Stimulated activated naive CD8-positive, alpha-beta T cell treated with anti-CD3 and anti-CD28 coated beads, Interleukin-15, amount 100 ng/mL, for 72 hours (primary cell): ENCODE data around the gene MEI1.
"Not testable (repeated sequence)": the region's sequence is repeated elsewhere in the genome, so short reads cannot be mapped to it uniquely, and the experiment has no call there.

Experiments used
- ATAC-seq: fragments of 150-1000 bp; cut with Tn5 transposase; 2 replicates; pipeline ENCODE4 v1.10.0; 2021; ENCODE audit warnings: mild to moderate bottlenecking, moderate library complexity
- DNase-seq, 2 donors: peaks; one replicate each; pipeline ENCODE4 v3.0.0; 2021 to 2022
- H3K27ac Mint-ChIP-seq, 2 donors: one replicate each; pipeline ENCODE4 v1.8.0; 2022; ENCODE audit warnings: mild to moderate bottlenecking in 2 of 2, mixed read lengths in 2 of 2, moderate library complexity in 2 of 2
- H3K27me3 Mint-ChIP-seq: one replicate; pipeline ENCODE4 v1.8.0; 2022; ENCODE audit warnings: mixed read lengths
- H3K4me1 Mint-ChIP-seq: one replicate; pipeline ENCODE4 v1.8.0; 2022; ENCODE audit warnings: mild to moderate bottlenecking, mixed read lengths
- H3K4me3 Mint-ChIP-seq, 2 donors: one replicate each; pipeline ENCODE4 v1.8.0; 2022; ENCODE audit warnings: mild to moderate bottlenecking in 2 of 2, mixed read lengths in 2 of 2, moderate library complexity in 1 of 2
- H3K9me3 Mint-ChIP-seq, 2 donors: one replicate each; pipeline ENCODE4 v1.8.0; 2022; ENCODE audit warnings: mixed read lengths in 2 of 2

Gene MEI1

DNA sequence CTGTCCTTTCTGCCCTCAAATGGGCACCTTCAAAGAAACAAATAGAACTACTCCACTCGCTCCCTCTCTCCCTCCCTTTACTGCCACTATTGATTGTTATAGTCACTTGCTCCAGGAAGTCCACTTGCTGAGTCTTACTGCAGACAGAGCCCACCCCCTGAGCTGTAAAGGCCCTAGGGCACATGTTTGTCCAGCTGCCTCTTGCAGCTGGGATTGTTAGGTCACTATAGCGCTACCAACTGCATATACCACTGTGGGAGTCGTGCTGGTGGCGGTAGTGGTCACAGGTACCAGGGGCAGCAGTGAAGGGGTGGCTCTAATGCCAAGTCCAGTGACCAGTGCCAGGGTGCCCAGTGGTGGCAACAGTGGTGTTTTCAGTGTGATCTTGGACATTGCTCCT, 129.2 kb downstream of the MEI1 start:
- no peak for ATAC-seq
- peak overlapping the region in 1 of 2 donors; percentile 2 for H3K27ac Mint-ChIP-seq
- DNase-seq = no peak
- H3K27me3 Mint-ChIP-seq = no peaks in the 10 kb centered on the region
- no peak overlapping the region for H3K4me3 Mint-ChIP-seq
- H3K4me1 Mint-ChIP-seq = peaks cover 46% of the 10 kb centered on the region
- no peaks in the 10 kb centered on the region for H3K9me3 Mint-ChIP-seq

DNA sequence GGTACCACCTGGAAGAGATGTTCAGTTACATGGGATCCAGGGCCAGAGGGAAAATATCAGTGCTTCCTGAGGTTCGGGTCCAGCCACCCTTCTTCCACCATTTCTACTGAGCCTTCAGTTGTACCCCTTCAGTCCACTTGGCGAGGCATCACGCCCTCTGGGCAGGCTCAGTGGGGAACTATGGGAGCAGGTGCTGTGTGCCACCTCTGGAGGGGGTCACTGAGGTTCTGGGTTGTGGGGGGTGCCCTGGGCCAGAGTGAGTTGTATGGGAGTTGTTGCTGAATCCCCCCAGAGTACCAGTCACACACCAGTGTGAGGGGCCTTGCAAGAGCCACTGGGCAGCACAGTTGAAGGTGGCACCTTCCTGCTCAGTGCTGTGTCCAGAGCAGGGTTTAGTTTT, 130.9 kb downstream of the MEI1 start:
- ATAC-seq = no peak
- Mint-ChIP-seq H3K4me3 (no peak overlapping the region), H3K27me3 (no peaks in the 10 kb centered on the region), H3K27ac (no peak overlapping the region), H3K9me3 (no peaks in the 10 kb centered on the region), H3K4me1 (peaks cover 48% of the 10 kb centered on the region)
- DNase-seq = no peak

DNA sequence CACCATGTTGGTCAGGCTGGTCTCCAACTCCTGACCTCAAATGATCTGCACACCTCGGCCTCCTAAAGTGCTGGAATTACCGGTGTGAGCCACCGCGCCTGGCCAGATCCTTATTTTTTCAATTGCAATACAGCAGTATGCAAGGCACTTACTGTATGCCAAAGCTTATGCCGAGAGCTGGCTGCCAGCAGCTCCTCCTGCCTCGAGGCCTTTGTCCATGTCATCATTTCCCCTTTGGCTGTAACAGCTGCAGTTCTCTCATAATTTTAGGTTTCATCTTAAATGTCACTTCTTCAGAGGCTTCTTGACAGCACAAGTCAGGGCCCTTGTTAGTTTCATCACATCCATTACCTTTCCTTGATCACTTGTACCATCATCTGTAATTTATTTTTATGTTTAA, 132.1 kb downstream of the MEI1 start:
- H3K4me3 Mint-ChIP-seq = peak overlapping the region; percentile 16 to 88
- H3K9me3 Mint-ChIP-seq = no peaks in the 10 kb centered on the region
- no peak for ATAC-seq
- H3K4me1 Mint-ChIP-seq = peaks cover 56% of the 10 kb centered on the region
- no peak for DNase-seq
- no peak overlapping the region for H3K27ac Mint-ChIP-seq
- no peaks in the 10 kb centered on the region for H3K27me3 Mint-ChIP-seq

DNA sequence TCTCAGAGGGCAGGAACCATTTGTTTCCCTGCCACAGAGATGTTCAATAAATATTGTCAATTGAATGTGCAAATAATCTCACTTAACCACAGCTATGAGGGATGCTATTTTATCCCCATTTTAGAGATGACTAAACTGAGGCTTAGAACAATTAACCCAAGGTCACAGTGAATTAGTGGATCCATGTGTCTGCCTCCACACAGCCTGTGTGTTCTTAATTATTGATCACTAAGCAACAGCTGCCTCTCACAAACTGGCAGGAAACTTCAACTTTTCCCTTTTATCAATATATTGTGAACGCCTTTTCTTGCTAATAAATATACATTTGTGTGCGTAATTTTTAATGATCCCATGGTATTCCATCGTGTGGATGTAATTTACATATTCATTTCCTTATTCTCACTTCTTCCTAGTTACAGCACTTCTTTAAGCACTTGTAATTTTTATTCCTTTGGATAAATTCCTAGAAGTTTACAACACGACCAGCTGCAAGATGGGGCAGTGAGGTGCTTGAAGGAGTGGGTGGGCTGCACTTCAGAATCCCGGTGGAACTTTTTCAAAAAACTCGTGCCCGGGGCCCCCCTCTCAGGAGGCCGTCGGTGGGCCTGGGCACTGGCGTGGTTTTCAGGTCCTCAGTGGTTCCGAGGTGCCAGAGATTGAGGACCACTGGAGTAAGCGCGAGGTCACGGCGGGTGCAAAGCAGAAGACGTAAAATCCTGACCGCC, 132.7 kb downstream of the MEI1 start:
- peak overlapping the region; percentile 88 to 97 for H3K4me3 Mint-ChIP-seq
- no peaks in the 10 kb centered on the region for H3K9me3 Mint-ChIP-seq
- H3K4me1 Mint-ChIP-seq = peaks cover 58% of the 10 kb centered on the region
- H3K27ac Mint-ChIP-seq = peak overlapping the region; percentile 99
- H3K27me3 Mint-ChIP-seq = no peaks in the 10 kb centered on the region
- ATAC-seq = no peak
- DNase-seq = no peak

DNA sequence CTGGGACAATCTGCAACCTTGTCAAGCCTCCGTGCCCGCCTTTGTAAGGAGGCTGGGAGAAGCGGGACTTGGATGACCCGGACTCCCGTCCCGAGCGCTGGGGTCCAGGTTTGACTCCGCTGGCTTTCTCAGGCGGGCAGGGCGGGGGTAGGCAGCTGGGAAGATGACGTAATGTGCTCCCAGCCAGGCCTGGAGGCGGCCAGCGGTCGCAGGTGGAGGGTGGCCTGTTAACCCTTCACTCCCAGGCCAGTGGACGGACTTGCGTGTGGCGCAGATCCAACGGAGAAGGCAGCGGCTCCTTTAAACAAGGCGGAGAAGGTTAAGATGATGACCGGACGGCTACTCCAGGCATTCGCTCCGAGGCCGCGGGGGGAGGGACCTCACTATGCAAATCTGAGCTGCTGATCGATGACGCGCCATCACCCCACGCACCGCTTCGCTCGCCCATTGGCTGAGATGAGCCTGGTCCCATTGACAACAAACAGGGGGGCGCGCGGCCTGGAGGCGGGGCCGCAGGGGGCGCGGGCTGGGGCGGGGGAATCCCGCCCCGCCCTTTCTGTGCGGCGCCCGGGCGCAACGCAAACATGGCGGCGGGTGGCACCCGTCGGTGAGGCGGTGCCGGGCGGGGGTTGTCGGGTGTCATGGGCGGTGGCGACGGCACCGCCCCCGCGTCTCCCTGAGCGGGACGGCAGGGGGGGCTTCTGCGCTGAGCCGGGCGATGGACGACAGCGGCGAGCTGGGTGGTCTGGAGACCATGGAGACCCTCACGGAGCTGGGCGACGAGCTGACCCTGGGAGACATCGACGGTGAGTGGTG, 133.5 kb downstream of the MEI1 start, which contains the start of gene SREBF2:
Gene SREBF2 (plus strand): TSS at position 553 of the 816 bp plus-strand sequence. CDS start 166 bp downstream, at position 719.
- Mint-ChIP-seq H3K4me3 (peak within 1 kb of the TSS; percentile 88 to 97), H3K27ac (peak within 1 kb of the TSS; percentile 99), H3K4me1 (peaks cover 55% of the 10 kb centered on the region), H3K27me3 (no peaks in the 10 kb centered on the region), H3K9me3 (no peaks in the 10 kb centered on the region)
- ATAC-seq (peak; percentile 96), DNase-seq (peak; percentile 97 to 98)

DNA sequence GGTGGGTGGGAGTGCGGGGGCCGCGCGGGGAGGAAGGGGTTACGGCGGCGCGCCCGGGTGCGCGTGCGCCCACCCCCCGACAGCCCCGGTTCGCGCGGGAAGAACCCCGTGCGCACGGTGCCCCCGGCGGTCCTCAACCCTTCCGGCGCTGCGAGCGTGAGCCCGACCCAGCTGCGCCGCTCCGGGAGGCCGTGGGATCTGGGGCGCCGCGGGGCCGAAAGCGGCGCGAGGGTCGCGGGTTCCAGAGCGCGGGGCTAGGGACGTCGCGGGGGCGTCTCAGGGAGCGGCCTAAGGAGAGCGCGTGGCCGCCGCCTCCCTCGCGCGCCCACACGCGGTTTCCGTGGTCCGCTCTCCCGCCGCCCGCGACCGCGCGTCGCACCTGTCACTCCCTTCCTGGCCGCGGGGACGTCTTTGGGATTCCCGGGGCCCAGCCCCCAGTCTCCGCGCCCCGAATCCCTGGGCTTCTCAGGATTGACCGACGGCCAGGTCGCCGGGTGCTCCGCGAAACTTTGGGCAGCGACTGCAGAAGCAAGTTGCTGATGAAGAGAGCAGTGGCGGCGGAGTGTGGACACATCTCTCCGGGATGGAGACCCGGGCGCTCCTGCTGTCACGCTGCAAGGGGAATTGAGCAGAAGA, 134.2 kb downstream of the MEI1 start:
- ATAC-seq (peak; percentile 48), DNase-seq (peak; percentile 41 to 53)

DNA sequence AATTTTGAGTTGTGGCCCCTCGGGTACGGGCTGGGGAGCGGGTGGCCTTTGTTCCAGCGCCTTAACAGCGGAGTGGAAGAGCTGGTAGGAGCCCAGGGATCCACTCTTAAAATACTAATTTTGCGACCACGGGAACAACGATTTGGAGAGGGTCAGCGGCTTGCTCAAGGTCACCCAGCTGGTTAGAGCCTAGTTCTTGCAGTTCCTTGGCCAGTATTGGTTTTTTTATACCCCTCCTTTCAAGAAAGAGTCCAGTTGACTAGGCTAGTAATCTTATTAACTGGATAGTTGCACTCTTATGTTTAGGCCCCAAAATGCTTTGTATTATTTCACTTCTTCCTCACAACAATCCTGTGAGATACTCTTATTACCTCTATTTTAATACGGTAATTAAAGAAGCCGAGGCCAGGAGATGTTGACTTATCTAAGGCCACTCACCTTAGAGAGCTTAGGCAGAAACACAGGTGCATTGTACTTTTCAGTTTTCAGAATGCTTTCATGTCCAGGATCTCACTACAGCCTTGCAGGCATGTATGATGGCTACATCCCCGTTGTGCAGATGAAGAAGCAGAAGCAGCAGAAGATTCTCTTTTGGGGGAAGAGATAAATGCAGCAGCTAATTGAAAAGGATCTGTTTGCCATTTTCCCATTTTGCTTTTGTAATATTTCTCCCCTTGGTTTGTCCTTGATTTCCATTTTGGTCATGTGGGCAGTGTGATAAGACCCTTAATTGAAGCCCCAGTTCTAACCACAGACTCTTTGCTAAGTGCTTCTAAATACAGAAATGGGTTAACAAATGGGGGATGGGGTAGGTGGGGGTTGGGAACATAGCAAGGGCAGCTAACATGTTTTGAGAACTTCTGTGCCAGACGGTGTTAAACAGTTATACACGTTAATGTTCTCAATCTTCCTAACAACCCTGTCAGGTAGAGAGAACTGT, 135.0 kb downstream of the MEI1 start:
- ATAC-seq (no peak), DNase-seq (no peak)
- Mint-ChIP-seq H3K4me3 (peak overlapping the region; percentile 88 to 89), H3K27ac (peak overlapping the region; percentile 37 to 95), H3K4me1 (peaks cover 61% of the 10 kb centered on the region), H3K27me3 (no peaks in the 10 kb centered on the region), H3K9me3 (no peaks in the 10 kb centered on the region)

More for the DNA sequence above, 134.2 kb downstream of the MEI1 start:
- H3K27ac Mint-ChIP-seq = peak overlapping the region; percentile 37 to 95
- no peaks in the 10 kb centered on the region for H3K9me3 Mint-ChIP-seq
- peak overlapping the region; percentile 88 to 97 for H3K4me3 Mint-ChIP-seq
- no peaks in the 10 kb centered on the region for H3K27me3 Mint-ChIP-seq
- H3K4me1 Mint-ChIP-seq = peaks cover 55% of the 10 kb centered on the region

DNA sequence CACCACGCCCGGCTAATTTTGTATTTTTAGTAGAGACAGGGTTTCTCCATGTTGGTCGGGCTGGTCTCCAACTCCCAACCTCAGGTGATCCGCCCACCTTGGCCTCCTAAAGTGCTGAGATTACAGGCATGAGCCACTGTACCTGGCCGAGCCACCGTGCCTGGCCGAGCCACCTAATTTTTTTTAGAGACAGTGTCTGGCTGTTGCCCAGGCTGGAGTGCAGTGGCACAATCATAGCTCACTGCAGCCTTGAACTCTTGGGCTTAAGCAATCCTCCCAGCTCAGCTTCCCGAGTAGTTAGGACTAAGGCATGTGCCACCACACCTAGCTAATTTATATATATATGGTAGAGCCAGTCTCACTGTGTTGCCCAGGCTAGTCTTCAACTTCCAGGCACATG, 136.2 kb downstream of the MEI1 start:
- H3K27ac Mint-ChIP-seq = not testable (repeated sequence)

DNA sequence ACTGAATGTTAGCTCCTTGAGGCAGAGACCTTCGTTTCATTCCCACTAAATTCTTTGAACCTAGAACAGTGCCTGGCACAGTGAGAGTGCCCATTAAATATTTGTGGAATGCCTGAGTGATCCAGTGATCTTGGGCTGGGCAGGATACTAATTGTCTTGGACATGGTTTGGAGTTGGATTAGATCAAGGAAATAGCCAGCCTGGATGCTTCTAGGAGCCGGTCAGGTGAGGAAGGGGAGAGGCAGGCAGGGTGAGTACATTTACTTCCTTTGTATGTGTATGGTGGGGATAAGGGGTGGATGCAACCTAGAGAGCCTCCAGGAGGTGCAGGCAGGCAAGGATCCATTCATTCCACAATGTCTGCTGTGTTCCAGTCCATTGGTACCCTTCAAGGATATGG, 137.2 kb downstream of the MEI1 start:
- no peak overlapping the region for H3K27ac Mint-ChIP-seq
- H3K27me3 Mint-ChIP-seq = no peaks in the 10 kb centered on the region
- no peak for ATAC-seq
- no peaks in the 10 kb centered on the region for H3K9me3 Mint-ChIP-seq
- DNase-seq = no peak
- H3K4me3 Mint-ChIP-seq = no peak overlapping the region
- H3K4me1 Mint-ChIP-seq = peaks cover 69% of the 10 kb centered on the region

More for the DNA sequence above, 136.2 kb downstream of the MEI1 start:
- peaks cover 69% of the 10 kb centered on the region for H3K4me1 Mint-ChIP-seq
- not testable (repeated sequence) for H3K9me3 Mint-ChIP-seq, H3K4me3 Mint-ChIP-seq, H3K27me3 Mint-ChIP-seq, DNase-seq, ATAC-seq

DNA sequence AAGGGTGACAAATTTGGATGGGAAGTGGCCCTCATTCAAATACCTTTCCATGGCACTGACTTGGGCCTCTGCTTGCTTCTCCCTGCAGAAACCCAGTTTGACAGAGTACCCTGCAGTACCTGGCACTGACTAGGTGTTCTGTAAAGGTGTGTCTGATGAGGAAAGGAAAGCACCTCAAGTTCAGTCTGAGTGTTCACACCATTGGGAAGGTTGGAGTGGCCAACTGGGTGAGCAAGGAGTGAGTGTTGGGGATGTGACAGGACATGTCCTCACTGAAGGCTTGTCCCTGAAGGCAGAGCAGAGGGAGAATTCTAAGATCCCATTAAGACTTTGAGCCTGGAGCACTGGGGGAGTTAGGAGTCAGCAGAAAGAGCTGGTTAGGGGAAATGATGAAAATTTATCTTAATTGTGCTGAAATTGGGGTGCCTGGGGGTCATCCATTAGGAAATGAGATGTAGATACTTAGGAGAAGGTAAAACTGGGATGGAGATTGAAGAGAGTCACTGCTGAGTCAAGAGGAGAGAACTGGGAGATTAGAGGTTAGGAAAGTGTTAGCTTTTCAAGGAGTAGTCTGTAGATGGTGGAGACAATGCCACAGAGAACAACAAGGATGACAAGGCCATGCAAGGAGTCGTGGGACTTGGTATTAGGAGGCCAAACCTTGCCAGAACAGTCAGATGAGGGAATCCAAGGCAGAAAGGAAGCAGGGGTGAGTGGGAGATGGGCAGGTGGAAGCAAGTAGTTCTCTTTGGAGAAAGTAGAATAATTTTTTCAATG, 139.7 kb downstream of the MEI1 start:
- Mint-ChIP-seq H3K27ac (peak overlapping the region in 1 of 2 donors; percentile 3), H3K27me3 (no peaks in the 10 kb centered on the region), H3K4me1 (peaks cover 71% of the 10 kb centered on the region), H3K4me3 (no peak overlapping the region), H3K9me3 (no peaks in the 10 kb centered on the region)
- DNase-seq (no peak), ATAC-seq (no peak)

DNA sequence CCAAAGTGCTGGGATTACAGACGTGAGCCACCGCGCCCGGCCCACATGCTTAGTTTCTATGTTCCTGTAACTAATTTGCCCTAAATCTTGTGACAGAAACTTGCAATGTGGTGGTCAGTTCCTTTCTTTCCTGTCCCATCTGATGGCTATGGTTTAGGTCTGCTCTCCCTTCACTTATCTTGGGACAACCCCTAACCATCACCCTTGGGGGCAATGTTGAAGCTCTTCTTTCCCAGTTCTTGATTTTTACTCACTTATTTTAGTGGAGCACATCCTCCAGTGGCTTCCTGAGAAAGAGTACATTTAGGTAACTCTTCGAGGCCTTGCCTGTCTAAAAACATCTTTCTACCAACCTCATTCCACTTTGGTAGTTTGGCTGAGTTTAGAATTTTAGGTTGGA, 140.9 kb downstream of the MEI1 start:
- Mint-ChIP-seq H3K9me3 (no peaks in the 10 kb centered on the region), H3K27me3 (no peaks in the 10 kb centered on the region), H3K4me1 (peaks cover 75% of the 10 kb centered on the region), H3K4me3 (no peak overlapping the region), H3K27ac (peak overlapping the region in 1 of 2 donors; percentile 23)
- DNase-seq (no peak), ATAC-seq (no peak)

DNA sequence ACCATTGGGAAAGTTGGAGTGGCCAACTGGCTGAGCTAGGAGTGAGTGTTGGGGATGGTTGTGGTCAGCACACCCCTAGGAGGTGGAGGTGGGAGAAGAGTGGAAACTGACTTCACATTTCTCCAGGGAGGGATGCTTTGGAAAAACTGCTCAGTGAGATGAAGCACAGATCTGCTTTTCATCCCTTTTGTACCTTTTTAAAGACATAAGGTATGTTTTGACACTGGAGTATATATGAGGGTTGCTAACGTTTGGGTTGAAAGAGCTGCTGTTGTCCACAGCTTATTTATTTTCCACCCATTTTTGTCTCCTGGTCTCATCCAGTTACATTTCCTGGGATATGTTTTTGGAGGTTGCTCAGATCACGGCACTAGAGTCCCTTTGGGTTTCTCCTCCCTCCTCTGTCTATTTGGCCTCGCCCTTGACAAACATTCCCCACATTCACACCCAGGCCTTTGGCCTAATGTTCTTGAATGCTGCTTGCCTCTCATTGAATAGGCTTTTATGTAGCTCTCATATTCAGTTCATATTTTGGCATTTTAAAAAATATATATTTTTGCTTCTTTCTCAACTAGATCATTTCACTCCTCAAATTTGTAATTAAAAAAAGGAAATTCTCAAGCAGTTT, 141.9 kb downstream of the MEI1 start:
- H3K27ac Mint-ChIP-seq = no peak overlapping the region
- H3K4me3 Mint-ChIP-seq = no peak overlapping the region
- peaks cover 79% of the 10 kb centered on the region for H3K4me1 Mint-ChIP-seq
- DNase-seq (no peak), ATAC-seq (no peak)
- no peaks in the 10 kb centered on the region for H3K27me3 Mint-ChIP-seq
- H3K9me3 Mint-ChIP-seq = no peaks in the 10 kb centered on the region

DNA sequence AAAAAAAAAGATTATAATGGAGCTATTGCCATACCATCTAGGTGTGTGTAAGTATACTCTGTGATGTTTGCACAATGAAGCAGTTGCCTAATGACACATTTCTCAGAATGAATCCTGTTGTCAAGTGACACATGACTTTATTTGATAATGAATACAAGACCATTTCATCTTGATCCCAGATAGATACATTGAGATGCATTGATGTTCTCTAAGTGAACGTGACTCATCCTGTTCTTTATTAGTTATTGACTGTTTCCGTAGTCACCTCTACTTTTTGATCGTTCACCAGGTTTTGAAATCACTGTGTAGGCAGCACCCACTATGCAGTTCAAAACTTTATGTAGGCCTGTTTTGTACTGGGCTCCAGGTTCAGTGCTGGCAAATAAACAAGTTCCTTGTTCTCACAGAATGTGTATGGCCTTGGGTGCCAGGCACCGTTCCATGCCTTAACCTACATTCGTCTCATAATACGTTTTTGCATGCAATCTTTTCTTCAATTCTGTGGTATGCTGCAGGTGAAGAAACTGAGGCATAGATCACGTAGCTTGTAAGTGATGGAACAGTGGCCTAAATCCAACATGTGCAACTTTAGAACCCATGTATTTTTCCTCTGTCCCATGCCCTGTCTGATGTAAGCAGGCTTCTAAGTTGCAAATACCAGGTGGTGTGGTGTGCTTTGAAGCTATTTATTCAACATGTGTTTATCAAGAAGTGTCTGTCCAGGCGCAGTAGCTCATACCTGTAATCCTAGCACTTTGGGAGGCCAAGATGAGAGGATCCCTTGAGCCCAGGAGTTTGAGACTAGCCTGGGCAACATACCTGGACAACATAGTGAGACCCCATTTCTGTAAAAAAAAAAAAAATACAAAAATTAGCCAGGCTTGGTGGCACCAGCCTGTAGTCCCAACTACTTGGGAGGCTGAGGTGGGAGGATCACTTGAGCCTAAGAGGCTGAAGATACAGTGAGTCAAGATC, 144.0 kb downstream of the MEI1 start:
- Mint-ChIP-seq H3K27ac (peak overlapping the region in 1 of 2 donors; percentile 57), H3K4me1 (peaks cover 77% of the 10 kb centered on the region), H3K27me3 (no peaks in the 10 kb centered on the region), H3K9me3 (no peaks in the 10 kb centered on the region), H3K4me3 (no peak overlapping the region)
- peak; percentile 96 for ATAC-seq
- DNase-seq = peak in 1 of 2 donors; percentile 23
